GM19468 (cell line): Measurements from ENCODE around the gene CEBPG.

Source experiments
- ATAC-seq: cut with Tn5 transposase; IDR thresholded peaks from one replicate; pipeline ENCODE4 v1.9.1; 2021; ENCODE audit warnings: mild to moderate bottlenecking, moderate library complexity, moderate number of reproducible peaks; ENCODE audit not compliant: unreplicated experiment; ENCODE audit errors: extremely low read depth

The CEBPG gene

DNA sequence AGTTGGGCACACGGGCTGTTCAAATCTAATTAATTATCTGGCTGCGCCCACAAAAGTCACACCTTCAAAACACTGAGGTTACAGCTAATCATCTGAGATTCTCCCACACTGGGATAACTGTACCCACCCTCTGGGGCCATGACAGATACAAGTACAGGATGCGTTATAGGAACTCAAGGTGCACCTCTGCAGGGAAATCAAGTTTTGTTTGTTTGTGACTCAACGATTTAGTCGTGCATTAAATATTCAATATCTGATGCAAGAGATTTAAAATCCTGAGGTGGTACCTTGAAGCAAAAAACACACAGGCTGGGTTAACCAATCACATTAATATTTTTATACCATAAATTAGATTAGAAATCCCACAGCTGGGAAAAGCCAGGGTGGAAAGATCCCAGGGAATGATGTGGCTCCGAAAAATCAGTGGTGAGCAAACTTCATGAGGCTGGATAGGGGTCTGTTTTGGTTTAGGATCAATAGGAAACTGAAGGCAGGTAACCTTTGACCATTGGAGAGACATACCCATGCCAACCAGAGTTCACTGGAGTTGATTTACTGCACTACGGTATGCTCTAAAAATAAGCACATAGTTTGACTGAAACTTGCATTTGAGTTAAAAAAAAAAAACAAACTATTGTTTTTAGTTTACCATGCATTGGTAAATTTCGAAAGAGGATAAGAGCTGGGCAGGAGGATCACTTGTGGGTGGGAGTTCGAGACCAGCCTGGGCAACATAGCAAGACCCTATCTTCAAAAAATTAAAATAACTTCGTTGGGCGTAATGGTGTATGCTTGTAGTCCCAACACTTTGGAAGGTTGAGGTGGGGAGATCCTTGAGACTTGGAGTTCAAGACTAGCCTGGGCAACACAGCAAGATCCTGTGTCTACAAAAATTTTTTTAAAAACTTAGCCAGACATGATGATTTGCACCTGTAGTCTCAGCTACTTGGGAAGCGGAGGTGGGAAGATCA lies 23.9 kb upstream of the CEBPG start:
- no peak for ATAC-seq

GRCh38 chr19:33350538-33351309 lies 22.8 kb upstream of the CEBPG start:
- no peak for ATAC-seq

DNA sequence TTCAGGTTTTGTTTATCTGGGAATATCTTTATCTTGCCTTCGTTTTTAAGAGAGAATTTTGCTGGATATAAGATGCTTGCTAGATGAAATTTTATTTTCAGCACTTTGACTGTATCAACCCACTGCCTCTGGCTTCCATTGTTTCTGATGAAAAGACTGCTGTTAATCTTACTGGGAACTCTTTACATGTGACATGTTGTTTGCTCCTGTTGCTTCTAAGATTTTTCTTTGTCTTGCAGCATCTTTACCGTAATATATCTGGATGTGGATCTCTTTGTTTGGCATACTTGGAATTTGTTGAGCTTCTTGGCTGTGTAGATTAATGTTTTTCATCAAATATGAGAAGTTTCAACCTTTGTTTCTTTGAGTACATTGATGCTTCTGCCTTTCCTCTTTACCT lies 18.0 kb upstream of the CEBPG start:
- ATAC-seq = no peak

GRCh38 chr19:33357556-33357955 lies 16.0 kb upstream of the CEBPG start:
- ATAC-seq = no peak

GRCh38 chr19:33358408-33358807 lies 15.1 kb upstream of the CEBPG start:
- no peak for ATAC-seq

DNA sequence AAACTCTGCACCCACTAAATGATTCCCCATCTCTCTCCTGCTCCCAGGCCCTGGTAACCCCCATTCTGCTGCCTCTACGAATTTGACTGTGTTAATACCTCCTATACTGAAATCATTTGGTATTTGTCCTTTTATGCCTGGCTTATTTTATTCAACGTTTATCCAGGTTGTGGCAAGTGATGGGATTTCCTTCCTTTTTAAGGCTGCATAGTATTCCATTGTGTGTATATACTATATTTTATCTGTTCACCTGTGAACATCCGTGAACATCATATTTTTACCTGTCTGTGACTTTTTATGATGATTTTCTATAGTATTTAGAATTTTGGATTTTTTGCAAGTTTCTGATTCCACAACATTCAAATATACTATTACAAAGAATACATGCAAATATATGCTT lies 13.9 kb upstream of the CEBPG start:
- no peak for ATAC-seq

GRCh38 chr19:33362508-33363228 lies 10.8 kb upstream of the CEBPG start:
- no peak for ATAC-seq

- no peak for ATAC-seq
Observed at GRCh38 chr19:33363476-33363875, 10.0 kb upstream of the CEBPG start.

DNA sequence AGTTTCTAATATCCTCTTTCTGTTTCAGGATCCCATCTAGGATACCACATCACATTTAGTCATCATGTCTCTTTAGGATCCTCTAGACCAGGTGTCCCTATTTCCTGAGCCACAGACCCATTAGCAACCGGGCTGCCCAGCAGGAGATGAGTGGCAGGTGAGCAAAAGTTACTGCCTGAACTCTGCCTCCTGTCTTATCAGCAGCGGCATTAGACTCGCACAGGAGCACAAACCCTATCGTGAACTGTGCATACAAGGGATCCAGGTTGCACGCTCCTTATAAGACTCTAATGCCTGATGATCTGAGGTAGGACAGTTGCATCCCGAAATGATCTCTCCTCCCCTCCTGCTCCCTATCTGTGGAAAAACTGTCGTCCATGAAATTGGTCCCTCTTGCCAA lies 7.8 kb upstream of the CEBPG start:
- ATAC-seq = no peak

DNA sequence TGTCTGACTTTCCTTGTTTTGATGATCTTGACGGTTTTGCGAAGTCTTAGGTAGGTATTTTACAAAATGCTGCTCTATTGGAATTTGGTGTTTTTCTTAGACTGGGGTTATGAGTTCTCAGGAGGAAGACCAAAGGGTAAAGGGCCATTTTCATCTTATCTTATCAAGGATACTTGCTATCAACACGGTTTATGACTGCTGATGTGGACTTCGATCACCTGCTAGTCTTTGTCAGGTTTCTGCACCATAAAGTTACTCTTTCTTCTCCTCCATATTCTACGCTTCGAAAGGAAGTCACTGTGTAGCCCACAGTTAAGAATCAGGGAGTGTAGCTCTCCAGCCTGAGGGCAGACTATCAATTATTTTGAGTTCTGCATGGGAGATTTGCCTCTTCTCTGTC lies 7.4 kb upstream of the CEBPG start:
- ATAC-seq = no peak

DNA sequence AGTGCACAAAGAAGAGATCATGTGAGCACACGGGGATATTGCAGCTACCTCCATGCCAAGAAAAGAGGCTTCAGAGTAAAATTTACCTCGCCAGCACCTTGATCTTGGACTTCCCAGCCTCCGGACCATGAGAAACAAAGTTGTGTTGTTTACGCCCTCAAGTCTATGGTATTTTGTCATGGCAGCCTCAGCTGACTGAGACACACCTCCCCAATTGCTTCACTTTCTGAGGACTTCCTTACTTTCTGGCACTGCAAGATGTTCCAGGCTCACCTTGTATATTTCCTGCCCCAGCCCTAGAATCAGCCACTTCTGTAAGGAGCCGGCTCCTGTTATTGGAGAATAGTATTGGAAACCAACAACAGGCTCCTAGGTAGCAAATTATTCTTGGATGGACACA lies 6.6 kb upstream of the CEBPG start:
- ATAC-seq = no peak

DNA sequence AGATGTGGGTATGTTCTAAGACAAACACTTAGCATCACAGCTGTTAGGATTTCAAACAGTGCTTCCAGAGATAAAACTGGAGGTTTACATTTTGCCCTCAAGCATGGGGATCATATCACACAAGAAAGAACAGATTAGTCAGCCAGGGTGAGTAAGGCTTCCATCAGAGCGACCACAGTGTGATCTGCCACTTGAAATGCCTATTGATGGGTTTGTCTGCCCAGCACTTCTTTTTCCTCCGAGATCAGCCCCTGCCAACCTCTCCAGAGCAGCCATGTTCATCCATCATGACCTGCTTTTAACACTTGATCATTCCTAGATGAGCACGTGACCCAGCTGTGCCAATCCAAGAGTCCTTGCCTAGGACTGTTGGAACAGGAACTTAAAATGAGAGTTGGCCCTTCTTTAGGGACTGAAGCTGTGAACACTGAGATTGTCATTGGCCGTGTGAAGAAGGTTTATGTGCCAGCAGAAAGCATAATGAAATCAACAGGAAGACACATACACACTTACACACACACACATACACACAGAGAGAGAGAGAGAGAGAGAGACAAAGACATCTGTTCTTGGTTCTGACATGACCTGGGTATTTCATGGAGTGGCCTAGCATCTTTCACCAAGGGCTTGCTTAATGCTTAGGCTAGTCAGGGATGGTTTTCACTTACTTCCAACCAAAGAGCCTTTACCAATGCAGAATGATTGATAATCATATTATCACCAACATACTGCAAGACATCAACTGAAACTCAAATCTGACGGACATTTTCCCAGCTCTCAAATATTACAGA lies 5.2 kb upstream of the CEBPG start:
- no peak for ATAC-seq

DNA sequence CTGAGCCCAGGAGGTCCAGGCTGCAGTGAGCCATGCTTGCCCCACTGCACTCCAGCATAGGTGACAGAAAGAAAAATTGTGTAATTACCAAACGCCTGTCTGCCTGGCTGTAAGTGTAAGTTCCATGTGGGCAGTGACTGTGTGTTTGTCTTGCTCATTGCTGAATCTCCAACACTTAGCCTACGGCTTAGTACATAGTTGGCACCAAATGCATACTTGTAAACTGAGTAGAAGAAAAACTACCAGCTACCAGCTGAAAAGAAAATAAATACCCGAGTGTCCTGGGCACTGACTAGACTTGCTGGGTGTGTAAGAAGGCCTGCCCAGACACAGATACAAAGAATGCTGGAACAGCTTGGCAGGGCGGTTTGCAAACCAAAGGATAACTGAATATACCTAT lies 2.7 kb upstream of the CEBPG start:
- no peak for ATAC-seq

DNA sequence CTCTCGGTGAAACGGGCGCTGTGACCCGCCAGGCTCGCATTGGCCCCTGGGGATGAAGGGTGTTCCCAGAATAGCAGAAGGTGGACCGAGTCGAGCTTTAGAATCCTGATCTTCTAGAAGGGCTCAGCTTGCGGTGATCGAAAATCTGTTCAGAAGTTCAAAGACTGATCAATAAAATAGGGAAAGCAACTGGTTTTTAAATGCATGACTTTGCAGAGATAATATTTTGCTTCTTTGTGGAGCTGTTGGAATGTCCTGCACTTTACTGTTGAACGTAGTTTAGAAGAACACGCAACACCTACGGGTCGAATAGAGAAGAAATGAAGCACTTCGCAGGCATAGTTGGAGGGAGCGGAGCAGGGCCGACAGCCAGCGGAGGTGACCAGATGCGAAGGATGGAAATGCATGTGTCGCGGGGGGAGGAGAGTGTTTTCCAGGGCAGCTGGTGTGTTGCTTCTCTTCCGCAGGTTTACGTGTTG lies 766 bp downstream of the CEBPG start:
- no peak for ATAC-seq

DNA sequence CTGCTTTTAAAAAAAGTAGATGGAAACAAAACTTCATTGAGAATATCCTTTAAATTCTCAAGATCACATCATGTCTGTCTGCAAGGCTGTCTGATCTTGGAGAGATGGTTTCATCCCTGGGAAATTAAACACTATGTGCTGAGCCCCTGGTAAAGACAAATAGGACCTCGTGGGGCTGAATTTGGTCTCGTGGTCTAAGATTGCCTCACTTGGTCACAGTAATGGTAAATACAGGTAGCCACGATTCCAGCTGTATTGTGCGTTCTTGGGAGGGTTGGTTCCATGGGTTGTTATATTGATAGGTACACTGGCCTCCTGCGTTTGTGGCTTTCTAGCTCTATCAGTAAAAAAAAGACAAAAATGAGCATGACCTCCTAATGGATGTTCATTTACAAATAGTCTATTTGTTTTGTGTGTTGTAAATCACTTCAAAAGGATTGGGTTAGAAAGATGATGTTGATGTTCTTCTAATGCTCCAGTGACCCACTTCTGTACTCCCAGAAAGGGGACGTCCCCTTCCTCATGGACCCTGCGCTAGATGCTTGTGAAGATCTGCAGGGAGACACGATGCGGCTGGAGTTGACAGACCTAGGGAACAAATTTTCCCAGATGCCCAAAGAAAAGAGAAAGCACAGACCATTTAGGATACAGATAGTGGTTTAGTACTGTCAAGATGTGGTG lies 1.8 kb downstream of the CEBPG start:
- no peak for ATAC-seq

- ATAC-seq = no peak
Observed at GRCh38 chr19:33375837-33376159, 2.3 kb downstream of the CEBPG start.

GRCh38 chr19:33376423-33376822 lies 2.9 kb downstream of the CEBPG start:
- no peak for ATAC-seq

- no peak for ATAC-seq
Observed at GRCh38 chr19:33376941-33377557, 3.5 kb downstream of the CEBPG start.
